Measurements from ENCODE around the gene MUC20.
"Not testable (repeated sequence)": the region's sequence is repeated elsewhere in the genome, so short reads cannot be mapped to it uniquely, and the experiment has no call there.

Gene MUC20

GRCh38 chr3:195693428-195694216 is 27.2 kb upstream of the MUC20 start:
- no peak for DNase-seq

GRCh38 chr3:195694217-195695076 is 26.3 kb upstream of the MUC20 start:
- not testable (repeated sequence) for DNase-seq

GRCh38 chr3:195696632-195697278 is 24.0 kb upstream of the MUC20 start:
- no peak for DNase-seq

GRCh38 chr3:195697582-195698324 is 23.0 kb upstream of the MUC20 start:
- no peak for DNase-seq

- no peak for DNase-seq
Measured at GRCh38 chr3:195698325-195698646, 22.5 kb upstream of the MUC20 start.

- DNase-seq = no peak
Measured at GRCh38 chr3:195698647-195699387, 22.0 kb upstream of the MUC20 start.

GRCh38 chr3:195699388-195699771 is 21.4 kb upstream of the MUC20 start:
- DNase-seq = no peak

GRCh38 chr3:195699860-195700259 is 20.9 kb upstream of the MUC20 start:
- no peak for DNase-seq

- DNase-seq = no peak
Measured at GRCh38 chr3:195700319-195700718, 20.5 kb upstream of the MUC20 start.

- DNase-seq = no peak
Measured at GRCh38 chr3:195701042-195701915, 19.5 kb upstream of the MUC20 start.

- no peak for DNase-seq
Measured at GRCh38 chr3:195703776-195704175, 17.0 kb upstream of the MUC20 start.

- DNase-seq = no peak
Measured at GRCh38 chr3:195704433-195704999, 16.3 kb upstream of the MUC20 start.

- no peak for DNase-seq
Measured at GRCh38 chr3:195705081-195705991, 15.4 kb upstream of the MUC20 start.

GRCh38 chr3:195708061-195708460 is 12.7 kb upstream of the MUC20 start:
- DNase-seq = no peak

- no peak for DNase-seq
Measured at GRCh38 chr3:195708626-195709481, 11.9 kb upstream of the MUC20 start.

- no peak for DNase-seq
Measured at GRCh38 chr3:195709676-195710085, 11.1 kb upstream of the MUC20 start.

GRCh38 chr3:195710126-195710905 is 10.5 kb upstream of the MUC20 start:
- DNase-seq = not testable (repeated sequence)
